K562 (cell line): ENCODE results near the gene FKRP. TPM values are rescaled to one million over a fixed set of nuclear protein-coding genes. Genes with fewer than 3 reads are reported as not detected.
A peak's percentile ranks its signal among the peaks of the same experiment; 100 is the strongest.

Source experiments
- ATAC-seq: fragments of 200-7000 bp; cut with Tn5 transposase; 3 replicates; pipeline ENCODE4 v1.9.1; 2020; ENCODE audit warnings: moderate library complexity
- BruUV-seq: library from RNA; stranded (reverse); fragments of 400-500 nt; replicated peaks from 2 replicates; lab custom pipeline; 2021; lab: Mats Ljungman, UMichigan
- CTCF ChIA-PET: fragments of 300-600 bp; formaldehyde crosslinking; extraction: SDS; loops from one replicate; lab custom pipeline; 2021; ENCODE audit warnings: low intra/inter-chr PET ratio; lab: Yijun Ruan, JAX
- POLR2A ChIA-PET: fragments of 300-600, 350-650 bp; sonication (Branson Sonifier 250); formaldehyde crosslinking; extraction: SDS; loops from one replicate; lab custom pipeline; 2021; ENCODE audit warnings: antibody characterized with exemption, inconsistent platforms; lab: Yijun Ruan, JAX
- DNase-seq, 4 experiments: peaks; one replicate each; pipeline versions ENCODE4 v3.0.0 to v3.0.0-alpha.2; 2011 to 2018; ENCODE audit warnings: low spot score in 3 of 4, mixed read lengths in 3 of 4; ENCODE audit errors: extremely low read depth in 1 of 4
- FAIRE-seq: peaks from 2 replicates; lab custom pipeline; 2011; peaks lifted over from hg19 to GRCh38; lab: Jason Lieb, UNC
- H2AFZ ChIP-seq: 2 replicates; pipeline ENCODE4 v1.6.0; 2011; ENCODE audit warnings: low read depth, low read length, control low read depth, inconsistent platforms
- H3K27ac ChIP-seq: fragments of 200-600 bp; 3 replicates; pipeline ENCODE4 v1.8.0; 2011; ENCODE audit warnings: low read depth, mild to moderate bottlenecking, control low read depth, inconsistent platforms, low read length, moderate library complexity, mixed read lengths; ENCODE audit errors: extremely low read depth
- H3K27me3 ChIP-seq, 2 experiments: fragments of 300-600 bp in 1 of 2; 2 replicates in 1 of 2; 3 replicates in 1 of 2; pipeline versions ENCODE4 v1.6.0 to v1.8.0; 2011; ENCODE audit warnings: inconsistent platforms in 2 of 2, low read length in 2 of 2, mild to moderate bottlenecking in 1 of 2, mixed read lengths in 1 of 2, moderate library complexity in 1 of 2; ENCODE audit not compliant: control insufficient read depth in 2 of 2, insufficient read depth in 2 of 2
- H3K36me3 ChIP-seq: fragments of 300-600 bp; 3 replicates; pipeline ENCODE4 v1.8.0; 2011; ENCODE audit warnings: mild to moderate bottlenecking, low read length, inconsistent platforms; ENCODE audit not compliant: control insufficient read depth, insufficient read depth
- H3K4me1 ChIP-seq, 2 experiments: fragments of 200-600 bp in 1 of 2; replicated peaks in 1 of 2; 2 replicates in 1 of 2; 3 replicates in 1 of 2; pipeline versions ENCODE4 v1.5.1 to v1.8.0; 2011; ENCODE audit warnings: inconsistent platforms in 2 of 2, low read length in 2 of 2, mild to moderate bottlenecking in 1 of 2, mixed read lengths in 1 of 2, moderate library complexity in 1 of 2; ENCODE audit not compliant: control insufficient read depth in 2 of 2, insufficient read depth in 2 of 2
- H3K4me2 ChIP-seq: 2 replicates; pipeline ENCODE4 v1.6.1; 2011; ENCODE audit warnings: low read length, control low read depth, inconsistent platforms, mixed read lengths; ENCODE audit not compliant: insufficient read depth
- H3K4me3 ChIP-seq: fragments of 200-600 bp; sonication (generic), shearing (Covaris generic); 2 replicates; pipeline ENCODE4 v1.5.1; 2016; ENCODE audit warnings: control low read depth, inconsistent platforms
- H3K79me2 ChIP-seq: fragments of 200-600 bp; 3 replicates; pipeline ENCODE4 v1.8.0; 2011; ENCODE audit warnings: low read length, inconsistent platforms; ENCODE audit not compliant: control insufficient read depth, insufficient read depth
- H3K9ac ChIP-seq, 2 experiments: 2 replicates each; pipeline versions ENCODE4 v1.6.0 to v1.6.1; 2011; ENCODE audit warnings: low read depth in 2 of 2, low read length in 2 of 2, control low read depth in 1 of 2, inconsistent platforms in 1 of 2, mild to moderate bottlenecking in 1 of 2, mixed read lengths in 1 of 2; ENCODE audit not compliant: insufficient read depth in 1 of 2
- H3K9me1 ChIP-seq: one replicate; pipeline ENCODE4 v1.6.0; 2011; ENCODE audit warnings: inconsistent platforms, mild to moderate bottlenecking, low read length, moderate library complexity; ENCODE audit not compliant: control insufficient read depth, insufficient read depth
- H3K9me3 ChIP-seq: replicated peaks from 2 replicates; pipeline ENCODE4 v1.5.1; 2011; ENCODE audit warnings: low read depth, low read length, inconsistent platforms; ENCODE audit not compliant: control insufficient read depth, insufficient read depth
- H4K20me1 ChIP-seq: replicated peaks from 2 replicates; pipeline ENCODE4 v1.6.1; 2011; ENCODE audit warnings: low read length, inconsistent platforms, mixed read lengths; ENCODE audit not compliant: control insufficient read depth, insufficient read depth
- CBX8 ChIP-seq: fragments of 200-600 bp; sonication (generic); IDR thresholded peaks from 2 replicates; pipeline ENCODE4 v1.6.1; 2012; ENCODE audit warnings: borderline replicate concordance, mixed run types, low read depth, mild to moderate bottlenecking, moderate library complexity, mixed read lengths, low read length, control low read depth, inconsistent platforms; ENCODE audit not compliant: poor library complexity, severe bottlenecking; ENCODE audit errors: extremely low read depth
- MYBL2 ChIP-seq, 2 experiments: fragments of 450-650 bp in 1 of 2; sonication (generic) in 1 of 2; formaldehyde crosslinking in 1 of 2; IDR thresholded peaks; 2 replicates each; pipeline versions ENCODE4 v1.6.1 to v1.8.1; 2017 to 2022; ENCODE audit warnings: borderline replicate concordance in 1 of 2, inconsistent platforms in 1 of 2, low read depth in 1 of 2, mild to moderate bottlenecking in 1 of 2, missing genetic modification reagents in 1 of 2, moderate library complexity in 1 of 2
- PATZ1 ChIP-seq: fragments of 250-450 bp; sonication (Bioruptor Pico); IDR thresholded peaks from 2 replicates; pipeline ENCODE4 v1.5.0; 2020; ENCODE audit warnings: mild to moderate bottlenecking, borderline replicate concordance
- POLR2G ChIP-seq: fragments of 200-400 bp; formaldehyde crosslinking; IDR thresholded peaks from 2 replicates; pipeline ENCODE4 v1.6.1; 2017; ENCODE audit warnings: low read depth, mild to moderate bottlenecking, antibody characterized with exemption, low read length, moderate library complexity
- RBM14 ChIP-seq: fragments of 200-400 bp; formaldehyde crosslinking; IDR thresholded peaks from 2 replicates; pipeline ENCODE4 v1.6.1; 2018; ENCODE audit warnings: low read depth, mild to moderate bottlenecking, low read length, moderate library complexity, borderline replicate concordance; ENCODE audit not compliant: insufficient read depth
- RBM22 ChIP-seq: fragments of 200-400 bp; formaldehyde crosslinking; IDR thresholded peaks from 2 replicates; pipeline ENCODE4 v1.6.1; 2018; ENCODE audit warnings: low read length, low read depth; ENCODE audit not compliant: poor library complexity, severe bottlenecking
- SMAD4 ChIP-seq: fragments of 250-450 bp; sonication (Bioruptor Pico); conservative IDR thresholded peaks from 2 replicates; pipeline ENCODE4 v1.8.0; 2021; ENCODE audit warnings: inconsistent platforms, mild to moderate bottlenecking, moderate library complexity
- SMARCE1 ChIP-seq: fragments of 450-650 bp; IDR thresholded peaks from 2 replicates; pipeline ENCODE4 v1.7.1; 2016; ENCODE audit warnings: mild to moderate bottlenecking
- ZFX ChIP-seq: sonication (generic); formaldehyde crosslinking; IDR thresholded peaks from 2 replicates; pipeline ENCODE4 v1.8.0; 2022; ENCODE audit warnings: mild to moderate bottlenecking, missing genetic modification reagents, moderate library complexity
- ZNF830 ChIP-seq: fragments of 250-450 bp; sonication (Bioruptor Pico); IDR thresholded peaks from 2 replicates; pipeline ENCODE4 v1.5.0; 2021; ENCODE audit warnings: mild to moderate bottlenecking
- WGBS: fragments of 100-300 bp; shearing (Covaris generic); methylation state at CpG from one replicate; pipeline ENCODE4 v1.1.6; 2016; ENCODE audit warnings: low coverage, mixed read lengths; ENCODE audit not compliant: insufficient coverage; ENCODE audit errors: missing lambda C conversion rate; 5-methylcytosine and 5-hydroxymethylcytosine counted together
- in situ Hi-C: fragments of 300-500 bp; cut with MboI; formaldehyde crosslinking; loops from 4 replicates; pipeline ENCODE4 v1.15.0; 2018; ENCODE audit warnings: inconsistent platforms, mixed read lengths
- intact Hi-C: fragments of 100-400 bp; cut with micrococcal nuclease; formaldehyde crosslinking; loops from 2 replicates; pipeline ENCODE4 v1.14.2; 2022
- polyA plus RNA-seq, 8 experiments: library from polyadenylated mRNA; depleted of rRNA in 4 of 8; stranded (reverse) in 5 of 8; unstranded in 3 of 8; fragments of >200 nt; fragmentation: Nextera tagmentation in 2 of 8; fragmentation: Illumina TruSeq in 1 of 8; extraction: Ambion mirVana in 2 of 8; extraction: Trizol in 1 of 8; gene quantifications; 2 replicates each; pipeline versions ENCODE4 v1.2.1 to v1.2.3, GENCODE V29; 2011 to 2014; ENCODE audit warnings: inconsistent platforms in 1 of 8, missing spikeins in 1 of 8
- total RNA-seq, 7 experiments: library from RNA; depleted of rRNA in 6 of 7; stranded (reverse); fragments of >200 nt in 6 of 7; fragmentation: Illumina TruSeq in 2 of 7; extraction: Trizol in 2 of 7; gene quantifications; 2 replicates each; pipeline versions ENCODE4 v1.2.1 to v1.2.3, GENCODE V29; 2011 to 2021; ENCODE audit warnings: low replicate concordance in 1 of 7

FKRP gene
- total and polyA plus RNA-seq, 9 of the 15 experiments (the other 6 are each of a cell fraction or from before 2014, with no cell fraction given): 0.68 to 16.1 (median 6.5) TPM

GRCh38 chr19:46723023-46723461, 22.8 kb upstream of the FKRP start:
- BruUV-seq: no TSS peak
- POLR2A ChIA-PET: interaction anchor here (0.6 to 1.2 kb wide), 3 partner anchors 9 to 19 kb away, joined by 3 to 5 read pairs (median 3); no protein-coding TSS in a partner anchor
- TF ChIP-seq POLR2G: peak; percentile 63
- peak; percentile 28 for TF ChIP-seq RBM22
- TF ChIP-seq MYBL2 (IDR thresholded peaks at IDR 0.05; ENCODE audit: low read depth): no peak
- TF ChIP-seq MYBL2 (CRISPR knock-in tag; IDR thresholded peaks at IDR 0.05; ENCODE audit: borderline replicate concordance): no peak
- TF ChIP-seq, all 486 proteins: peak for 2
- H3K36me3 ChIP-seq: peaks cover 97% of the 10 kb centered on the region; the same call in 2 of the 3 replicates
- peaks cover 7% of the 10 kb centered on the region; the same call in 1 of the 2 replicates for H4K20me1 ChIP-seq
- CTCF ChIA-PET: no interaction called here
- DNase-seq (no peak), ATAC-seq (no peak), FAIRE-seq (no peak)
- no peaks in the 10 kb centered on the region for H3K27me3 ChIP-seq
- WGBS: 97% methylated on average over 16 of the region's 16 CpGs
- H3K4me3 ChIP-seq: no peak overlapping the region
- peak overlapping the region in 1 of 2 experiments; percentile 37; a peak in 1 of 4 replicates for H3K9ac ChIP-seq
- no peaks in the 10 kb centered on the region for H3K9me3 ChIP-seq
- peaks cover 2% of the 10 kb centered on the region; the same call in 2 of the 3 replicates for H3K79me2 ChIP-seq
- in situ Hi-C loops (no loop called here), intact Hi-C loops (no loop called here)
- H3K27ac ChIP-seq: no peak overlapping the region
- H2AFZ ChIP-seq: no peak overlapping the region
- H3K4me2 ChIP-seq: no peak overlapping the region
- H3K4me1 ChIP-seq: peaks cover 5 to 57% of the 10 kb centered on the region in 2 experiments; a peak in 4 of 5 replicates
- H3K9me1 ChIP-seq: no peaks in the 10 kb centered on the region

GRCh38 chr19:46723471-46723870, 22.4 kb upstream of the FKRP start:
- Histone ChIP-seq H3K4me2 (no peak overlapping the region), H3K4me3 (no peak overlapping the region), H3K9me3 (no peaks in the 10 kb centered on the region), H4K20me1 (peaks cover 12% of the 10 kb centered on the region; the same call in 1 of the 2 replicates), H3K27ac (no peak overlapping the region), H3K4me1 (peaks cover under 1 to 57% of the 10 kb centered on the region in 2 experiments; a peak in 4 of 5 replicates), H3K79me2 (peaks cover 6% of the 10 kb centered on the region), H3K36me3 (peaks cover 98% of the 10 kb centered on the region; the same call in 2 of the 3 replicates)
- no peak for DNase-seq
- CTCF ChIA-PET: no interaction called here
- intact Hi-C loops: no loop called here
- no TSS peak for BruUV-seq
- no peak for FAIRE-seq
- TF ChIP-seq ZNF830 (CRISPR knock-in tag): no peak
- TF ChIP-seq ZFX (CRISPR knock-in tag): no peak
- no peak for TF ChIP-seq SMARCE1
- TF ChIP-seq CBX8: no peak
- no peak for TF ChIP-seq PATZ1 (CRISPR knock-in tag)
- no peak for TF ChIP-seq RBM14
- no peak for TF ChIP-seq SMAD4 (CRISPR knock-in tag)
- TF ChIP-seq, all 486 proteins: peak for 0
- no peak overlapping the region for H2AFZ ChIP-seq
- POLR2A ChIA-PET: interaction anchor here (0.6 to 1.2 kb wide), 3 partner anchors 9 to 19 kb away, joined by 3 to 5 read pairs (median 3); no protein-coding TSS in a partner anchor
- ATAC-seq: no peak
- peak overlapping the region in 1 of 2 experiments; percentile 39; a peak in 1 of 4 replicates for H3K9ac ChIP-seq
- peaks cover 3% of the 10 kb centered on the region for H3K9me1 ChIP-seq
- in situ Hi-C loops: no loop called here
- 94% methylated on average over 6 of the region's 6 CpGs for WGBS
- no peaks in the 10 kb centered on the region for H3K27me3 ChIP-seq
